Measurements from ENCODE around the gene PHLDA1.
A peak's percentile ranks its signal among the peaks of the same experiment; 100 is the strongest.

The PHLDA1 gene

GRCh38 chr12:76031414-76032042, at the start of gene PHLDA1:
Gene PHLDA1 (minus strand): TSS chr12:76031776.
- DNase-seq: peak; percentile 95

DNA sequence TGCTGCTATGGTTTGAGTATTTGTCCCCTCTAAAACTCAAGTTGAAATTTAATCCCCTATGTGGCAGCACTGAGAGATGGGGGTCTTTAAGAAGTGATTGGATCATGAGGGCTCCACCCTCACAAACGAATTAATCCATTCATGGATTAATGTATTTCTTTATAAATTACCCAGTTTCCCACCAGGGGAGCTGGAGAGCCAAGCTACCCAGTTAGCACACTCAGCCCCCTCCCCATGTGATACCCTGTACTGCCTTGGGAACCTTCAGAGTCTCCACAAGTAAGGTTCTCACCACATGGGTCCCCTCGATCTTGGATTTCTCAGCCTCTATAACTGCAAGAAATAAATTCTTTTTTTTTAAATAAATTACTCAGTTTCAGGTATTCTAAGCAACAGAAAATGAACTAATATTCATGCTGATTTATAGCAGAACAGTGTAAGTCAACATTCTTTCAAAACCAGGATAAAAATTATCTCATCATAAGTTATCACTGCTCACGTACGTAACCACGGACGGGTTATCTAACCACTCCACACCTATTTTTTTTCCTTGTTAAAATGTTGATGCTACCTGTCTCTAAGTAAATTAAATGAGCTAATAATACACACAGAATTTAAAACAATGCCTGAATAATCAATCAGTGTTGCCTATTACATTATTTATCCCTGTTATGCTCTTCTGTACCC, 49.3 kb upstream of the PHLDA1 start:
- peak; percentile 19 for DNase-seq

GRCh38 chr12:76080017-76080728, 48.6 kb upstream of the PHLDA1 start:
- DNase-seq: no peak

DNA sequence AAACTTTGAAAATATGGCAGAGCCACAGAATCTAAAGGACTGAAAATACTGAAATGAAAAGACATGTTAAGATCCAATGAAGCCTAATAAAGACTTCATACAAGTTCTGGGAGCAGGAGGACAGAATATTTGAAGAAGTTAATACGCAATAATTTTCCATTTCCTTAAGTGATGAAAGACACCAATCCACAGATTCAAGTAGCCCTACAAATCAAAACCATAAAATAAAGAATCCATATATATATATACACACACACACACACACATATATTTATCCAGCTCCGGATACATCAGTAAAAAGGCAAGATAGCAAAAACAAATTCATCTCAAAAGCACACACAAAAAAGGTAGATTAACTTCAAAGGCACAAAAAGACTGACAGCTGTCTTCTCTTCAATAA, 47.2 kb upstream of the PHLDA1 start:
- no peak for DNase-seq

- no peak for DNase-seq
Observed at GRCh38 chr12:76075448-76075847, 43.9 kb upstream of the PHLDA1 start.

- DNase-seq: no peak
Observed at GRCh38 chr12:76074701-76075336, 43.2 kb upstream of the PHLDA1 start.

GRCh38 chr12:76073561-76073960, 42.0 kb upstream of the PHLDA1 start:
- DNase-seq: no peak

GRCh38 chr12:76072568-76072967, 41.0 kb upstream of the PHLDA1 start:
- DNase-seq: no peak

- DNase-seq: no peak
Observed at GRCh38 chr12:76069339-76069738, 37.8 kb upstream of the PHLDA1 start.

GRCh38 chr12:76065917-76066316, 34.3 kb upstream of the PHLDA1 start:
- no peak for DNase-seq

- DNase-seq: no peak
Observed at GRCh38 chr12:76064904-76065303, 33.3 kb upstream of the PHLDA1 start.

DNA sequence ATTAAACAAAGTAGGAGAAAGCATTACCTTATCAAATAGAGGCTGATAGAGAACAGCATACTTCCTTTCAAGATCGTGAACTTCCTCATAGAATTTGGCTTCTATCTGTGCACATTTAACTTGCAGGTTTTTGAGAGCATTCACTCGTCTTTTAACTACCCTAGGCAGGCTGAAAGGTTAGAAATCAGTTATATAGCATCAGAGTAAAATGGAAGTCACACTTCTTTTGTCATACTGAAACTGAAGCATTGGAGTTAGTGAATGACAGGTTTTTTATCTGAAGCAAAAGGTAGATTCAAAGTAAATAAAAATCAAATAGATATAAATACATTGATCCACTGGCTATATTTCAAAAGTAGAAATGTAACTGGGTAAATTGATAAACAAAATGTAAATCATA, 28.5 kb upstream of the PHLDA1 start:
- DNase-seq: no peak

DNA sequence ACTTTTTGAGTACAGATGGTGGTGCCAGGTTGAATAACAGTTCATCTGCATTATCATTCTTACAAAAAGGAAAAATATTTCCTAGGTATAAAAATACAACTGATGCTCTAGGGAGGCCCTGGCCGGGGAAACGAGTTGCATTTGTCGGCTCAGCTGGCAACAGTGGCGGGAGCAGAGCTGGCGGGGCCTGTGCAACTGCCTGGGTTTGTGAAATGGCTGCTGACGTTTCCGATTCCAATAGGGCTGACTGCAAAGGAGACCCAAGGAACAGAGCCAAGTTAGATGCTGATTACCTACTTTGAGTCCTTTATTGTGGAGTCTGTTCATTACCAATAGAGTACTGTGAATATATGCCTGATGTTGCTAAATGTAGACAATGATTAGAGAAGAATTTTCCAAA, 25.8 kb upstream of the PHLDA1 start:
- no peak for DNase-seq

DNA sequence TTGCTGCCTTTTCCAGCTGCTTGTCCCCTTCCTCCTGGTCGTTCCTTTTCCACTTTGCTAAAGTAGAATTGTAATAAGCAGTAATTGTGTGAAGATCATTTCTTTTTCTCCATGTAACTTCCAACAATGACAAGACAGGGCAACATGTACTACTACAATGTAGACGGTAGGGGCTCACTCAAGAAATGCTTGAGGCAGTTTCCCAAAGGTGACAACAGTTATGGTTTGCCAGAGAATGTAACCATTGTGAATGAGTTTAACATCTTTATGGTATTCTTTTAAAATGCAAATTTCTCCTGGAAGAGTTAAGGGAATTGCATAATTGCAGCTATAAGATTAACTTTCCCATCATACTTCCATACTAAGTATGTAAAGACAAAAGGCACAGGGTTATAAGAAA, 23.8 kb upstream of the PHLDA1 start:
- DNase-seq: no peak

- DNase-seq: no peak
Observed at GRCh38 chr12:76049575-76050251, 18.1 kb upstream of the PHLDA1 start.

- no peak for DNase-seq
Observed at GRCh38 chr12:76047742-76048141, 16.2 kb upstream of the PHLDA1 start.

DNA sequence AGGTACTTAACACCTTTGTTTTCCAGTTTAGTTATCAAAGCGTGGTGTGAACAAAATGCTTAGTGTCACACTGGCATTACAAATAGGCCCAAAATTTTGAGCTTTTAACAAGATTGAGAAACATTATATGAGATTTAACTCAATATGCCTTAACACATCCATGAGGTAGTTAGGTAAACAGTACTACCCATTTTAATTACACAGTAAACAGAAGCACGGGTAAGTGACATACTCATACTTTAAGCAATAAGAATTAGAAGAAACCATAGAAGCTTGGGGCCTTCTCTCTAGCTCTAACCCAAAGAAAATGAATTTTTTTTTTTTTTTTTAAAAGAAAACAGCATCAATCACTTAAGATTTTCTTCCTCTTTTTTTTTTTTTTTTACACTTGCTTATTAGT, 15.5 kb upstream of the PHLDA1 start:
- no peak for DNase-seq

DNA sequence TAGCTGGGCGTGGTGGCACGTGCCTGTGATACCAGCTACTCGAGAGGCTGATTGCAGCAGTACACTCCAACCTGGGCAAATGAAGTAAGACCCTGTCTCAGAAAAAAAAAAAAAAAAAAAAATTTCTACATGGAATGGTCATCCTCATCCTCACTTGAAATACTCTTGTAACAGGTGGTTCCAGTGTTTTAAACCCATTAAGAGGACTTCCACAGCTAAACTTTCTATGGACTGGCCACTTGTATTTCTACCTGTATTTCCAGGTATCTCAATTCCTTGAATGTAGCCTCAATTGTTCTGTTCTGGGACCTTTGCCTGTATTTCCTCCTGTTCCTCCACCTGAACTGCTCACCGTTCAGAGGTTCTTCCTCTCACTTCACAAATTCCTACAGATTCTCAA, 11.8 kb upstream of the PHLDA1 start:
- DNase-seq: no peak

GRCh38 chr12:76042147-76042546, 10.6 kb upstream of the PHLDA1 start:
- no peak for DNase-seq

GRCh38 chr12:76041406-76041805, 9.8 kb upstream of the PHLDA1 start:
- DNase-seq: no peak

DNA sequence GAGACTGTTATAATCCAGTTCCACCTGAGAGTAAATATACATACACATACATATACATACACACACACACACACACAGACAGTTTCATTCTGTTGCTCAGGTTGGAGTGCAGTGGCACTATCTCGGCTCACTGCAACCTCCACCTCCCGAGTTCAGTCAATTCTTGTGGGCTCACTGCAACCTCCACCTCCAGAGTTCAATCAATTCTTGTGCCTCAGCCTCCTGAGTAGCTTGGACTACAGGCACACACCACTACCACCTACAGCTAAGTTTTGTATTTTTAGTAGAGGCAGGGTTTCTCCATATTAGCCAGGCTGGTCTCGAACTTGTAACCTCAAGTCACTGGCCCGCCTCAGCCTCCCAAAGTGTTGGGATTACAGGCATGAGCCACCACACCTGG, 8.9 kb upstream of the PHLDA1 start:
- DNase-seq: no peak

- DNase-seq: no peak
Observed at GRCh38 chr12:76038176-76038575, 6.6 kb upstream of the PHLDA1 start.

All from stimulated activated CD4-positive, alpha-beta T cell treated with anti-CD3 and anti-CD28 coated beads, Interleukin-4, amount 100 ng/mL, for 24 hours (primary cell).